Tibial nerve (tissue), 4 donors: ENCODE measurements around the gene ZNF311.

ENCODE experiments used
- EP300 ChIP-seq, 2 donors: sonication (generic); formaldehyde crosslinking; IDR thresholded peaks; one replicate each; pipeline ENCODE4 v1.6.1; 2017; ENCODE audit warnings: antibody characterized with exemption in 2 of 2, mild to moderate bottlenecking in 1 of 2
- POLR2A ChIP-seq, 2 donors: fragments of 450-650 bp; IDR thresholded peaks; one replicate each; pipeline ENCODE4 v1.6.1; 2017; ENCODE audit warnings: antibody characterized with exemption in 2 of 2, mild to moderate bottlenecking in 2 of 2, moderate library complexity in 2 of 2
- TF ChIP-seq, protein P1 (sequence below), 5 experiments: fragments of 200-600 bp in 3 of 5; fragments of 450-650 bp in 2 of 5; sonication (generic) in 3 of 5; IDR thresholded peaks; one replicate each; pipeline ENCODE4 v1.5.1; 2016 to 2019; ENCODE audit warnings: antibody characterized with exemption in 5 of 5, mild to moderate bottlenecking in 3 of 5, moderate library complexity in 2 of 5

DNA sequence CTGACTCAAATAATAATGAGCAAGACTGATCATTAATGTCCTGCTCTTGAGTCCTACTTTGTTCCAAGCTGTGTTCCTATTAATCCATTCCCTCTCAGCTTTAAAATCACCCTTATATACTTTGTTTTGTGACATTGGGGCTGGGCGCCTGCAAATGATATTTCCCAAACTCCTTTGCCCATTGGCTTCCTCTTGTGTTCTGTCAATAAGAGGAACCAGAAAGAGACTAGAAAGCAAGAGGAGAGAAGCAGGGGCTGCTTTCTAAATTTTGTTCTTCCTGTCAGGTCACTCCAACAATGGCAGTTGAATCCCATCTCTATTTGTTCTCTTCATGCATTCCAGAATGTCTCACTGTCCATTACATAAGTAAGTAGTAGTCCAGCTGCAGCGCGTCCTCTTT, 59.8 kb downstream of the ZNF311 start:
- TF ChIP-seq, protein P1, sequence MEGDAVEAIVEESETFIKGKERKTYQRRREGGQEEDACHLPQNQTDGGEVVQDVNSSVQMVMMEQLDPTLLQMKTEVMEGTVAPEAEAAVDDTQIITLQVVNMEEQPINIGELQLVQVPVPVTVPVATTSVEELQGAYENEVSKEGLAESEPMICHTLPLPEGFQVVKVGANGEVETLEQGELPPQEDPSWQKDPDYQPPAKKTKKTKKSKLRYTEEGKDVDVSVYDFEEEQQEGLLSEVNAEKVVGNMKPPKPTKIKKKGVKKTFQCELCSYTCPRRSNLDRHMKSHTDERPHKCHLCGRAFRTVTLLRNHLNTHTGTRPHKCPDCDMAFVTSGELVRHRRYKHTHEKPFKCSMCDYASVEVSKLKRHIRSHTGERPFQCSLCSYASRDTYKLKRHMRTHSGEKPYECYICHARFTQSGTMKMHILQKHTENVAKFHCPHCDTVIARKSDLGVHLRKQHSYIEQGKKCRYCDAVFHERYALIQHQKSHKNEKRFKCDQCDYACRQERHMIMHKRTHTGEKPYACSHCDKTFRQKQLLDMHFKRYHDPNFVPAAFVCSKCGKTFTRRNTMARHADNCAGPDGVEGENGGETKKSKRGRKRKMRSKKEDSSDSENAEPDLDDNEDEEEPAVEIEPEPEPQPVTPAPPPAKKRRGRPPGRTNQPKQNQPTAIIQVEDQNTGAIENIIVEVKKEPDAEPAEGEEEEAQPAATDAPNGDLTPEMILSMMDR (IDR thresholded peaks at IDR 0.05) = no peak
- no peak for TF ChIP-seq EP300 (IDR thresholded peaks at IDR 0.05)
- TF ChIP-seq POLR2A (IDR thresholded peaks at IDR 0.05) = no peak
